Psoas muscle (tissue), 8 donors: ENCODE data around the gene INHA. TPM values are rescaled to one million over a fixed set of nuclear protein-coding genes. Genes with fewer than 3 reads are reported as not detected.

ENCODE experiments used
- ATAC-seq, 4 donors: fragments of 200-7000 bp; cut with Tn5 transposase; one replicate each; pipeline ENCODE4 v1.9.1; 2020; ENCODE audit warnings: moderate library complexity in 3 of 4, mild to moderate bottlenecking in 2 of 4
- DNase-seq, 2 donors: peaks; one replicate each; pipeline ENCODE4 v3.0.0-alpha.2; 2020
- H3K27ac ChIP-seq: fragments of 200-600 bp; one replicate; pipeline ENCODE4 v1.8.0; 2022
- H3K27me3 ChIP-seq, 3 donors: fragments of 200-600 bp in 1 of 3; one replicate each; pipeline versions ENCODE4 v1.6.1 to v1.8.0; 2013 to 2022; ENCODE audit warnings: low read length in 2 of 3, mild to moderate bottlenecking in 2 of 3, moderate library complexity in 1 of 3; ENCODE audit not compliant: insufficient read depth in 3 of 3
- H3K36me3 ChIP-seq, 2 donors: fragments of 200-600 bp in 1 of 2; one replicate each; pipeline versions ENCODE4 v1.6.1 to v1.8.0; 2013 to 2022; ENCODE audit warnings: low read depth in 1 of 2, mild to moderate bottlenecking in 1 of 2, moderate library complexity in 1 of 2; ENCODE audit not compliant: insufficient read depth in 1 of 2
- H3K4me1 ChIP-seq: fragments of 200-600 bp; one replicate; pipeline ENCODE4 v1.8.0; 2022
- H3K4me3 ChIP-seq: fragments of 200-600 bp; one replicate; pipeline ENCODE4 v1.8.0; 2022; ENCODE audit warnings: mild to moderate bottlenecking
- H3K9me3 ChIP-seq: fragments of 200-600 bp; one replicate; pipeline ENCODE4 v1.8.0; 2022
- CTCF ChIP-seq: fragments of 200-600 bp; IDR thresholded peaks from one replicate; pipeline ENCODE4 v1.8.0; 2022; ENCODE audit warnings: antibody characterized with exemption
- WGBS, 3 donors: extraction: QIAGEN DNeasy Blood & Tissue Kit; methylation state at CpG; one replicate each; pipeline versions ENCODE4 v1.1.6 to v1.1.7; 2013; 5-methylcytosine and 5-hydroxymethylcytosine counted together
- intact Hi-C, 2 donors: fragments of 100-400 bp; cut with DNase I; formaldehyde crosslinking; loops; one replicate each; pipeline versions ENCODE4 v1.11.0 to v1.14.2; 2022
- polyA plus RNA-seq, 3 donors: library from polyadenylated mRNA; stranded (reverse); fragments of 200-250 nt; gene quantifications; one replicate each; pipeline ENCODE4 v1.2.3, GENCODE V29; 2013
- total RNA-seq, 4 donors: library from RNA; stranded (reverse); fragmentation: NEBNext Ultra II Directional in 2 of 4; extraction: Animal tissue kit (Norgen Biotek cat#: 25700) in 2 of 4; gene quantifications; one replicate each; pipeline versions ENCODE4 v1.2.1 to v1.2.4, GENCODE V29; 2021 to 2023
- donor health status: healthy with polysubstance abuse.
- donor health status: DM: no; HTN: no; CAD: no; lungs with moderate emphysema.
- donor health status: Bipolar disorder and iron deficiency.
- donor health status: healthy.
- donor health status: DM: yes; HTN: yes; CAD: no.
- donor health status: DM: no; HTN: no; CAD: no.
- donor health status: DM: no; HTN: no; CAD: no.
- donor health status: DM: yes; HTN: yes; CAD: no.

INHA gene
- total and polyA plus RNA-seq, 7 donors = 0.10 to 1.2 (median 0.23) TPM; not detected in 2

- TF ChIP-seq CTCF = no peak
- peak; percentile 91 to 93 (median 92) for ATAC-seq
- Histone ChIP-seq H3K27ac (peak within 1 kb of the TSS; percentile 94), H3K27me3 (no peaks in the 10 kb centered on the region), H3K4me3 (peak within 1 kb of the TSS; percentile 79), H3K9me3 (no peaks in the 10 kb centered on the region), H3K36me3 (peaks cover 0 to 27% of the 10 kb centered on the region in 2 donors), H3K4me1 (peaks cover 23% of the 10 kb centered on the region)
- 0 to 1% (median 1%) methylated on average over 29 to 75 of the region's 75 CpGs for WGBS, 3 donors
- intact Hi-C loops = loop anchor here (2.0 to 10.0 kb wide), 3 partner anchors 99 to 369 kb away; partner anchors contain the start of genes CNPPD1 (in 1 of the 2), RETREG2 (in 1 of the 2) and SLC23A3 (in 1 of the 2)
- DNase-seq = peak; percentile 98 to 99
These were observed 28.3 kb upstream of the INHA start, which contains the start of the genes CHPF and TMEM198 for GRCh38 chr2:219543596-219544358. Gene CHPF, minus strand, starts transcription at chr2:219543809. Its CDS starts 271 bp downstream, at chr2:219543538. Gene TMEM198, plus strand, starts transcription at chr2:219544028. Its CDS starts 700 bp downstream, at chr2:219544728.

- Histone ChIP-seq H3K27ac (peak overlapping the region; percentile 94), H3K4me1 (peaks cover 23% of the 10 kb centered on the region), H3K27me3 (no peaks in the 10 kb centered on the region), H3K36me3 (peaks cover 0 to 19% of the 10 kb centered on the region in 2 donors), H3K9me3 (no peaks in the 10 kb centered on the region), H3K4me3 (peak overlapping the region; percentile 79)
- TF ChIP-seq CTCF = no peak
- WGBS, 3 donors = 38 to 51% (median 38%) methylated on average over 9 of the region's 9 CpGs
- no peak for ATAC-seq
- intact Hi-C loops = loop anchor here (5.0 to 10.0 kb wide), 2 partner anchors 143 to 370 kb away; partner anchors contain the start of genes CNPPD1 (in 1 of the 2), RETREG2 (in 1 of the 2) and SLC23A3 (in 1 of the 2)
- DNase-seq = no peak
These were observed 27.5 kb upstream of the INHA start for GRCh38 chr2:219544567-219544966.

GRCh38 chr2:219545295-219545942, 26.7 kb upstream of the INHA start:
- intact Hi-C loops = loop anchor here in 1 of 2 donors (10.0 kb wide), 1 partner anchor 371 kb away; the partner anchor contains the start of genes CNPPD1, RETREG2 and SLC23A3
- WGBS, 3 donors = 78 to 87% (median 83%) methylated on average over 3 of the region's 3 CpGs

DNA sequence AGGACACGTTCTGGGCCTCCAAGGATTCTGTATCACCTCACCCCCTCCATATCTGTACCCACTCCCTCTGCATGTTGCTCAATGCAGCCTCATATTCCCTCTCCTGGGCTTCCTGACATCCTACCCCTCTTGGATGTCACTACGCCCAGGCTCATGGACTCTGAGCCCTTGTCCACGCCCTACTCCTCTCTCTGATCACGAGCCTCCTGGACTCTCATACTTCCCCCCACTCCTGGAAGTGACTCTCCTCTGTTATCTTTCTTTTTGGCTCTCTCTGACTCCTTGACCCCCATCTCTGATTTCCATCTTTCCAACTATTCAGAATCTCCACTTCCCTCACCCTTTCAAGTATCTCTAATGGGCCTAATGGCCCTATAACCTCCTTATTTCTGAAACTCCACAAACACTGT, 26.2 kb upstream of the INHA start:
- no peak for ATAC-seq
- H3K4me1 ChIP-seq = peaks cover 23% of the 10 kb centered on the region
- intact Hi-C loops = loop anchor here in 1 of 2 donors (10.0 kb wide), 1 partner anchor 371 kb away; the partner anchor contains the start of genes CNPPD1, RETREG2 and SLC23A3
- H3K27me3 ChIP-seq = no peaks in the 10 kb centered on the region
- 60 to 68% (median 60%) methylated on average over 3 to 4 of the region's 4 CpGs for WGBS, 3 donors
- H3K9me3 ChIP-seq = no peaks in the 10 kb centered on the region
- no peak for TF ChIP-seq CTCF
- no peak overlapping the region for H3K27ac ChIP-seq
- H3K36me3 ChIP-seq = peaks cover 0 to 5% of the 10 kb centered on the region in 2 donors
- no peak overlapping the region for H3K4me3 ChIP-seq
- DNase-seq = no peak

More at GRCh38 chr2:219545295-219545942, 26.7 kb upstream of the INHA start:
- ATAC-seq = no peak
- H3K9me3 ChIP-seq = no peaks in the 10 kb centered on the region
- H3K36me3 ChIP-seq = peaks cover 0 to 10% of the 10 kb centered on the region in 2 donors
- H3K27me3 ChIP-seq = no peaks in the 10 kb centered on the region
- H3K4me1 ChIP-seq = peaks cover 23% of the 10 kb centered on the region
- no peak overlapping the region for H3K27ac ChIP-seq
- no peak for TF ChIP-seq CTCF
- no peak overlapping the region for H3K4me3 ChIP-seq
- DNase-seq = no peak
